ENCODE data around the gene RNF145. TPM values are rescaled to one million over a fixed set of nuclear protein-coding genes. Genes with fewer than 3 reads are reported as not detected.
A peak's percentile ranks its signal among the peaks of the same experiment; 100 is the strongest.

RNF145 gene
- total RNA-seq, 4 donors from 2014 or later = 6.7 to 20.8 (median 9.7) TPM

DNA sequence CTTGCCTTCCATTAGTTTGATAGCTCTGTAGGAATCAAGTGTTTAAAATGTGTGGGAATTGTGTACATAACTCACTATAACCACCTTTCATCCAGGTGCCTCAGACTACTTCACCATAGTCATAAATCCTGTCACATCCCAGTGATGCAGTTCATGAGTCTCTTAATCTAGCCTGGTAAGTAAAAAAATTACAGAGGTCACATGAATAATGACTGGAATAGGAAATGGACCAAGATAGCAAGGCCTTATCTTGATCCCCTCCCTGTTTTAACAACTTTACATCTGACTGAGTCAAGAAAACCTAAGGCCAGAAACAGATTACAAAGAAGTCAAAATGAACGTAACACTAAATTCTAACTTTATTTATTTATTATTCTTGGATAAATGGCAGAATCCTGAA is 1.5 kb upstream of the RNF145 start:
- H3K27me3 ChIP-seq = no peaks in the 10 kb centered on the region
- intact Hi-C loops (cut with DNase I; ENCODE audit: low total_unique reads) (no loop called here), in situ Hi-C loops (cut with MboI; ENCODE audit: low sequenced_read_pairs in 4 of 4) (no loop called here)
- DNase-seq (no peak), ATAC-seq (no peak)
- H3K4me3 ChIP-seq = no peak overlapping the region
- no peak overlapping the region for H3K27ac ChIP-seq
- H3K36me3 ChIP-seq = no peaks in the 10 kb centered on the region
- peaks cover 20 to 22% of the 10 kb centered on the region in 2 donors for H3K4me1 ChIP-seq
- TF ChIP-seq, protein P1, sequence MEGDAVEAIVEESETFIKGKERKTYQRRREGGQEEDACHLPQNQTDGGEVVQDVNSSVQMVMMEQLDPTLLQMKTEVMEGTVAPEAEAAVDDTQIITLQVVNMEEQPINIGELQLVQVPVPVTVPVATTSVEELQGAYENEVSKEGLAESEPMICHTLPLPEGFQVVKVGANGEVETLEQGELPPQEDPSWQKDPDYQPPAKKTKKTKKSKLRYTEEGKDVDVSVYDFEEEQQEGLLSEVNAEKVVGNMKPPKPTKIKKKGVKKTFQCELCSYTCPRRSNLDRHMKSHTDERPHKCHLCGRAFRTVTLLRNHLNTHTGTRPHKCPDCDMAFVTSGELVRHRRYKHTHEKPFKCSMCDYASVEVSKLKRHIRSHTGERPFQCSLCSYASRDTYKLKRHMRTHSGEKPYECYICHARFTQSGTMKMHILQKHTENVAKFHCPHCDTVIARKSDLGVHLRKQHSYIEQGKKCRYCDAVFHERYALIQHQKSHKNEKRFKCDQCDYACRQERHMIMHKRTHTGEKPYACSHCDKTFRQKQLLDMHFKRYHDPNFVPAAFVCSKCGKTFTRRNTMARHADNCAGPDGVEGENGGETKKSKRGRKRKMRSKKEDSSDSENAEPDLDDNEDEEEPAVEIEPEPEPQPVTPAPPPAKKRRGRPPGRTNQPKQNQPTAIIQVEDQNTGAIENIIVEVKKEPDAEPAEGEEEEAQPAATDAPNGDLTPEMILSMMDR (IDR thresholded peaks at IDR 0.05 in 4 of 5, conservative IDR thresholded peaks at IDR 0.05 in 1 of 5) = no peak
- no peak for TF ChIP-seq POLR2A (IDR thresholded peaks at IDR 0.05)
- no peaks in the 10 kb centered on the region for H3K9me3 ChIP-seq

DNA sequence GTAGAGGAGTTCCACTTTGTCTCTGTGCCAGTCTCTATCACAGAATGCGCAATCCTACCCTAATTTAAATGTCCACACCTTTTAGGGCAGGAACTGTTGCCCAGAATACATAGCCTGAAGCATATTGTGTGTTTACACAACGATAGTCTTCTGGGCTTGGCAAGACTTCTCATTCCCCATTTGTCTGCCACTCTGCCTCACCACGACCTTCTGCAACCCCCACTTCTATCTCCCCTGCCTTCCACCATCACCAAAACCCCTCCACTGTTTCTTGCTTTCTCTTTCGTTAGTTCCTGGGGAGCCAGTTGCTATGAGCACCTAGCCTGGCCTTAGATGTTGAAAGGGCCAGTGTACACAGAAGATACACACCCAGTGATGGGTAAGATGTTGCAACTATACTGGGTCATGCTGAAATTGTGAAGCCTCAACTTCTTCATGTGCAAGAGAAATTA is 883 bp upstream of the RNF145 start:
- intact Hi-C loops (cut with DNase I; ENCODE audit: low total_unique reads) (no loop called here), in situ Hi-C loops (cut with MboI; ENCODE audit: low sequenced_read_pairs in 4 of 4) (no loop called here)
- TF ChIP-seq, protein P1 (IDR thresholded peaks at IDR 0.05 in 4 of 5, conservative IDR thresholded peaks at IDR 0.05 in 1 of 5) = no peak
- TF ChIP-seq POLR2A (IDR thresholded peaks at IDR 0.05) = no peak
- Histone ChIP-seq H3K27ac (peak overlapping the region in 3 of 4 donors; percentile 69 to 93 (median 89)), H3K27me3 (no peaks in the 10 kb centered on the region), H3K9me3 (no peaks in the 10 kb centered on the region), H3K36me3 (no peaks in the 10 kb centered on the region), H3K4me3 (peak overlapping the region in 2 of 4 donors; percentile 88 to 98), H3K4me1 (peaks cover 26 to 28% of the 10 kb centered on the region in 2 donors)
- ATAC-seq (no peak), DNase-seq (no peak)

DNA sequence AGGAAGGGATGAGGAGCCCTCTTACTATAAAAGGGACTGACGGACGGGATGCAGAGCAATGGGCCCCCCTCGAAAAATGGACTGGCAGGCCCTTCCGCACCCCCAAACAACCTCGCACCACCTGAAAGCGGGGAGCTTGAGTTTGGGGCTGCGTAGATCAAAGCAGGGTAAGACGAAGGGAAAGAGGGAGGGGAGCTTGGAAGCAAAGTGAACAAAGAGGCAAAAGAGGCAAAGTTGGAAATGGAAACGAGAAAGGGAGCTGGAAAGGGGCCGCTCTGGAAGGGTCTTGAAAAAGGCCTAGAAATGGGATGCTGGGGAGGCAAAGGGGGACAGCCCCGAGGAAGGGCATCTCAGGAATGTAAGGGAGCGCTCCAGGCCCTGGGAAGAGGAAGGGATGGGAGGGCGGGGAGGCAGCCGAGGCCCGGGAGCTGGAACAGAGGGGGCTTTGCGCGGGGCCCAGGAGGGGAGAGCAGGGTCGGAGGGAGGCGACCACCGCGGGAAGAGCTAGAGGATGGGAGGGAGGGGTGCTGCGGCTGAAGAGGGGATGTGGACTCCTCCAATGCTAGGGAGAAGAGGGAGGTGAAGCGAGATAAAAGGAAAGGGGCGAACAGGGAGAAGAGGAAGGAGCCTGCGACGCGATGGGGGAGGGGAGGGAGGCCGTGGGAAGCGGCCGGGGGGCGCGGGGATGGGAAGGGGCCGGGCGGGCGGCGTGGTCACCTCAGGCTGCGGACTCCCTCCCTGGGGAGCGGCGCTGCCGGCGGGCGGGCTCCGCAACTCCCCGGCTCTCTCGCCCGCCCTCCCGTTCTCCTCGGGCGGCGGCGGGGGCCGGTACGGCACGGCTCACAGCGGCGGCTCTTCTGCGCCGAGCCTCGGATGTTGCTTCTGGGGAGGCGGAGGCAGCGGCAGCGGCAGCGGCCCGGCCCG is 577 bp downstream of the RNF145 start:
- TF ChIP-seq POLR2A (IDR thresholded peaks at IDR 0.05) = no peak
- TF ChIP-seq, protein P1 (IDR thresholded peaks at IDR 0.05 in 4 of 5, conservative IDR thresholded peaks at IDR 0.05 in 1 of 5) = no peak
- intact Hi-C loops (cut with DNase I; ENCODE audit: low total_unique reads) (loop anchor here (1.0 to 5.0 kb wide), 2 partner anchors 51 to 55 kb away; partner anchors contain the start of gene UBLCP1), in situ Hi-C loops (cut with MboI; ENCODE audit: low sequenced_read_pairs in 4 of 4) (loop anchor here in 1 of 4 donors (5.0 kb wide), 1 partner anchor 54 kb away; the partner anchor contains the start of gene UBLCP1)
- peak overlapping the region; percentile 85 to 93 (median 90) for H3K27ac ChIP-seq
- peak overlapping the region; percentile 84 to 98 (median 90) for H3K4me3 ChIP-seq
- H3K4me1 ChIP-seq = peaks cover 34 to 42% of the 10 kb centered on the region in 2 donors
- peak in 1 of 2 donors; percentile 19 for DNase-seq
- H3K27me3 ChIP-seq = no peaks in the 10 kb centered on the region
- H3K9me3 ChIP-seq = no peaks in the 10 kb centered on the region
- ATAC-seq = peak; percentile 40 to 49
- H3K36me3 ChIP-seq = no peaks in the 10 kb centered on the region

DNA sequence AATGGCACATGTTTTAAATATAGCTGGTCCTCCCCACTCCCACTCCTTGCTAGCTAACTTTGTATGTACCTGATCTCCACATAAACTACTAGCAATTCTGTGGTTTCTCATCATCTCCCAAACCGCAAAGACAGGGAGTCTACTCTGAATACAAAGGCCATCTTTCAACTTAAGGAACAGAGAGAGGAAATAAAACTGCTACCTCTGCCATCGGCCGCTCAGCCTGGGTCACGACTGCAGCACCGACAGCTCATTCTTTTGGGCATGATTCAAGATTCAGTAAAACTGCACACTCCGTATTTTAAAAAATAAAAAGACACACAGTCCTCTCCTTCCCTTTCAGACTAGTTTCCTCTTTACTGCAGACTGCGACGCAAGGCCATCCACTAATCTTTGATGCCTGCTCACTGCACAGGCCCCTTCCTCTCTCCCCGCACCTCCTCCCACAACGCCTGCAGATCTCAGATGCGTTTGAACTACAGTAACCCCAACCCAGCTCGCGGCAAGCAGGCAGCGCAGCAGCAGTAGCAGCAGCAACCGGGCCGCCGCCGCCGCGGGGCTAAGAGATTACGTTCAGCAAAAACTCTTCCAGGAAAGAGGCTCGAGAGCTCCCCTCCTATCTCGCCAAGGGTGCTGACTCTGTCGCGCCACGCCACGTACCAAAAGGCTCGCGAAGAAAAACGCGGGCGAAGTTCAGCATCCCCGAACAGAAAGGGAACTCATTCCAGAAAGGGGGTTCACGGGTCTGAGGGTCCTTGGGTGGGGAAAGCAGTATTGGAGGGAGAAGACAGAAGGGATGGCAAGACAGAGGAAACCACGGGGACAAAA is 1.5 kb downstream of the RNF145 start:
- TF ChIP-seq POLR2A (IDR thresholded peaks at IDR 0.05) = peak; percentile 33 to 41
- TF ChIP-seq, protein P1 (IDR thresholded peaks at IDR 0.05 in 4 of 5, conservative IDR thresholded peaks at IDR 0.05 in 1 of 5) = no peak
- intact Hi-C loops (cut with DNase I; ENCODE audit: low total_unique reads) (loop anchor here (5.0 kb wide), 1 partner anchor 51 kb away; no protein-coding TSS in a partner anchor), in situ Hi-C loops (cut with MboI; ENCODE audit: low sequenced_read_pairs in 4 of 4) (loop anchor here in 1 of 4 donors (5.0 kb wide), 1 partner anchor 54 kb away; the partner anchor contains the start of gene UBLCP1)
- Histone ChIP-seq H3K27me3 (no peaks in the 10 kb centered on the region), H3K36me3 (no peaks in the 10 kb centered on the region), H3K4me3 (peak overlapping the region; percentile 84 to 98 (median 90)), H3K9me3 (no peaks in the 10 kb centered on the region), H3K4me1 (peaks cover 34 to 46% of the 10 kb centered on the region in 2 donors), H3K27ac (peak overlapping the region; percentile 85 to 93 (median 90))
- peak; percentile 67 to 74 for ATAC-seq
- DNase-seq = peak; percentile 63 to 76
